ENCODE measurements around the gene REV3L. TPM values are rescaled to one million over a fixed set of nuclear protein-coding genes. Genes with fewer than 3 reads are reported as not detected.
"Not testable (repeated sequence)": the region's sequence is repeated elsewhere in the genome, so short reads cannot be mapped to it uniquely, and the experiment has no call there.

Gene REV3L
- total RNA-seq, 4 donors from 2014 or later, result 40.7 to 84.1 (median 52.6) TPM

- no peaks in the 10 kb centered on the region for H3K9me3 ChIP-seq
- peaks cover 0 to 52% of the 10 kb centered on the region in 2 donors for H3K36me3 ChIP-seq
- H3K27ac ChIP-seq, result no peak overlapping the region
- no peaks in the 10 kb centered on the region for H3K27me3 ChIP-seq
- H3K4me3 ChIP-seq, result no peak overlapping the region
- WGBS, 2 donors (ENCODE audit: low coverage in 1 of 2), result 88 to 95% methylated on average over 1 of the region's 1 CpG
- TF ChIP-seq POLR2A (IDR thresholded peaks at IDR 0.05), result no peak
- no peak for ATAC-seq
- H3K4me1 ChIP-seq, result no peaks in the 10 kb centered on the region
Observed at GRCh38 chr6:111337829-111338236, 145.2 kb downstream of the REV3L start.

- Histone ChIP-seq H3K27me3 (no peaks in the 10 kb centered on the region), H3K36me3 (peaks cover 4 to 96% of the 10 kb centered on the region in 2 donors), H3K4me1 (no peaks in the 10 kb centered on the region), H3K27ac (no peak overlapping the region), H3K9me3 (no peaks in the 10 kb centered on the region), H3K4me3 (no peak overlapping the region)
- no peak for TF ChIP-seq EP300 (IDR thresholded peaks at IDR 0.05)
- TF ChIP-seq POLR2AphosphoS5 (IDR thresholded peaks at IDR 0.05), result no peak
- TF ChIP-seq POLR2A (IDR thresholded peaks at IDR 0.05), result no peak
- TF ChIP-seq CTCF (IDR thresholded peaks at IDR 0.05), result no peak
- no peak for ATAC-seq
- 91 to 96% methylated on average over 2 to 3 of the region's 3 CpGs for WGBS, 2 donors (ENCODE audit: low coverage in 1 of 2)
Observed at GRCh38 chr6:111329882-111330633, 153.0 kb downstream of the REV3L start.

GRCh38 chr6:111326563-111326962, 156.5 kb downstream of the REV3L start:
- Histone ChIP-seq H3K27me3 (no peaks in the 10 kb centered on the region), H3K27ac (no peak overlapping the region), H3K4me3 (no peak overlapping the region), H3K36me3 (peaks cover 4 to 86% of the 10 kb centered on the region in 2 donors), H3K4me1 (peaks cover 0 to 4% (median 0%) of the 10 kb centered on the region in 3 donors), H3K9me3 (no peaks in the 10 kb centered on the region)
- ATAC-seq, result no peak
- 87 to 94% methylated on average over 3 of the region's 3 CpGs for WGBS, 2 donors (ENCODE audit: low coverage in 1 of 2)
- TF ChIP-seq POLR2AphosphoS5 (IDR thresholded peaks at IDR 0.05) (no peak), POLR2A (IDR thresholded peaks at IDR 0.05) (no peak), CTCF (IDR thresholded peaks at IDR 0.05) (no peak), EP300 (IDR thresholded peaks at IDR 0.05) (no peak)

- Histone ChIP-seq H3K4me1 (peaks cover 0 to 4% (median 0%) of the 10 kb centered on the region in 3 donors), H3K27me3 (no peaks in the 10 kb centered on the region), H3K9me3 (no peaks in the 10 kb centered on the region), H3K4me3 (no peak overlapping the region), H3K36me3 (peaks cover 0 to 83% of the 10 kb centered on the region in 2 donors), H3K27ac (no peak overlapping the region)
- 42 to 74% methylated on average over 2 of the region's 2 CpGs for WGBS, 2 donors (ENCODE audit: low coverage in 1 of 2)
- TF ChIP-seq POLR2AphosphoS5 (IDR thresholded peaks at IDR 0.05) (no peak), POLR2A (IDR thresholded peaks at IDR 0.05) (no peak), CTCF (IDR thresholded peaks at IDR 0.05) (no peak), EP300 (IDR thresholded peaks at IDR 0.05) (no peak)
- no peak for ATAC-seq
Observed at GRCh38 chr6:111322145-111322544, 160.9 kb downstream of the REV3L start.

GRCh38 chr6:111307950-111308349, 175.1 kb downstream of the REV3L start:
- H3K9me3 ChIP-seq, ATAC-seq, H3K4me3 ChIP-seq, H3K4me1 ChIP-seq, H3K27ac ChIP-seq, H3K27me3 ChIP-seq: not testable (repeated sequence)
- WGBS, 2 donors (ENCODE audit: low coverage in 1 of 2), result 100% methylated on average over 1 of the region's 4 CpGs; no CpG with 5 or more reads in 1 of the 2 donors
- H3K36me3 ChIP-seq, result peaks cover 6 to 81% of the 10 kb centered on the region in 2 donors

GRCh38 chr6:111307275-111307858, 175.7 kb downstream of the REV3L start:
- Histone ChIP-seq H3K36me3 (peaks cover 6 to 75% of the 10 kb centered on the region in 2 donors), H3K27ac (no peak overlapping the region), H3K4me3 (no peak overlapping the region), H3K9me3 (no peaks in the 10 kb centered on the region), H3K27me3 (no peaks in the 10 kb centered on the region), H3K4me1 (peaks cover 0 to 5% (median 0%) of the 10 kb centered on the region in 3 donors)
- WGBS, 2 donors (ENCODE audit: low coverage in 1 of 2), result 92 to 93% methylated on average over 4 to 7 of the region's 7 CpGs
- no peak for ATAC-seq
- no peak for TF ChIP-seq POLR2A (IDR thresholded peaks at IDR 0.05)
